HG03045 (cell line): ENCODE measurements around the gene CPA5.
"Not testable (repeated sequence)": the region's sequence is repeated elsewhere in the genome, so short reads cannot be mapped to it uniquely, and the experiment has no call there.

Experiments used
- ATAC-seq: cut with Tn5 transposase; IDR thresholded peaks from one replicate; pipeline ENCODE4 v1.9.1; 2021; ENCODE audit warnings: mild to moderate bottlenecking, moderate library complexity; ENCODE audit not compliant: unreplicated experiment

CPA5 gene, protein sequence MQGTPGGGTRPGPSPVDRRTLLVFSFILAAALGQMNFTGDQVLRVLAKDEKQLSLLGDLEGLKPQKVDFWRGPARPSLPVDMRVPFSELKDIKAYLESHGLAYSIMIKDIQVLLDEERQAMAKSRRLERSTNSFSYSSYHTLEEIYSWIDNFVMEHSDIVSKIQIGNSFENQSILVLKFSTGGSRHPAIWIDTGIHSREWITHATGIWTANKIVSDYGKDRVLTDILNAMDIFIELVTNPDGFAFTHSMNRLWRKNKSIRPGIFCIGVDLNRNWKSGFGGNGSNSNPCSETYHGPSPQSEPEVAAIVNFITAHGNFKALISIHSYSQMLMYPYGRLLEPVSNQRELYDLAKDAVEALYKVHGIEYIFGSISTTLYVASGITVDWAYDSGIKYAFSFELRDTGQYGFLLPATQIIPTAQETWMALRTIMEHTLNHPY

GRCh38 chr7:130344271-130344866 lies at the start of gene CPA5:
CPA5 (plus strand) TSS chr7:130344816; CDS start chr7:130346486, 1,670 bp downstream.
- ATAC-seq, result no peak

DNA sequence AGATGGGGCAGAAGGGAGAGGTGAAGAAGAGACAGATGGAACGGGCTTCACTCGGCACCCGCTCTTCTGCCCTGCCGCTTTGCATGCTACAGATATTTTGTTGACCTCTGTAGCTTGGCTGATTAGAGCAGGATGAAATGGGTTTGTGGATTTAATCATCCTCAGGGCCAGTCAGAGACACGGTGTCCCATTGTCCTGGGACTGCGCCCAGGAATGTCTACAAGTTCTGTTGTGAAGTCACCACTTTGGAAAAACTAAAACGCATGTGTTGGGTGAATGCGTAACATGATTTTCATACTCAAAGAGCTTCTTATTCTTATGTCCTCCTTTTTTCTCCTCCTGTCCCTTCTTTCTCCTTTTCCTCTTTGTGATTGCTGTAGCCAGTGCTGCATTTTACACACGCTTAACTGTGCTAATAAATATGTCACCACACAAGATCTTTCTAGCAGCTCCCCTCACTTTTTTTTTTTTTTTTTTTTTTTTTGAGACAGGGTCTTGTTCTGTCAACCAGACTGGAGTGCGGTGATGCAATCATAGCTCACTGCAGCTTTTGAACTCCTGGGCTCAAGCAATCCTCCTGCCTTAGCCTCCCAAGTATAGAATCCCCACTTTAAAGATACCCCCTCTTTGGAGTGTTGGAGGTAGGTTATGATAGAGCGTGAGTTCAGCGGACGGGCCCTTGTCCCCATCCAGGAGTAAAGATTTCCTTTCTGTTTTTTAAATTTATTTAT lies 48.2 kb upstream of the CPA5 start:
- no peak for ATAC-seq

- no peak for ATAC-seq
Observed at GRCh38 chr7:130297628-130298543, 46.7 kb upstream of the CPA5 start.

GRCh38 chr7:130298544-130299326 lies 45.9 kb upstream of the CPA5 start:
- ATAC-seq, result no peak

- no peak for ATAC-seq
Observed at GRCh38 chr7:130299866-130300265, 44.8 kb upstream of the CPA5 start.

- ATAC-seq, result no peak
Observed at GRCh38 chr7:130301501-130302020, 43.1 kb upstream of the CPA5 start.

DNA sequence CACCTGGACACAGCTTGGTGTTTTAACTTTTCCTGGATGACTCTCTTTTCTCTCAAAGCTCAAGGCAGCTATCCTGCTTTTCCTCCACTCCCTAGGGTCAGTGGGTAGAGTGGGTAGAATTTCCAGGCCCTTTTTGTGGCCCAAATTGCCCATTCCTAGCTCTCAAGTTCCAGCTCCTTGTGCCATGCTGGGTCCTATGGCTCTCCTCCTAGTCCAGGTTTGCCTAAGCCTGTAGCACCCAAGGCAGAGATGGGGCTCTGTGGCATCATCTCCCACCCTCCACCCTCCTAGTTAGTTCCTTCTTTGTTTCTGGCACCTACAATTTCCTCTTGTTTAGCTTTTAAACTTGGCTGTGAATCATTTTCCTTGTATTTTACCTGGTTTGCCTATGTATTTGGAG lies 42.0 kb upstream of the CPA5 start:
- ATAC-seq, result no peak

DNA sequence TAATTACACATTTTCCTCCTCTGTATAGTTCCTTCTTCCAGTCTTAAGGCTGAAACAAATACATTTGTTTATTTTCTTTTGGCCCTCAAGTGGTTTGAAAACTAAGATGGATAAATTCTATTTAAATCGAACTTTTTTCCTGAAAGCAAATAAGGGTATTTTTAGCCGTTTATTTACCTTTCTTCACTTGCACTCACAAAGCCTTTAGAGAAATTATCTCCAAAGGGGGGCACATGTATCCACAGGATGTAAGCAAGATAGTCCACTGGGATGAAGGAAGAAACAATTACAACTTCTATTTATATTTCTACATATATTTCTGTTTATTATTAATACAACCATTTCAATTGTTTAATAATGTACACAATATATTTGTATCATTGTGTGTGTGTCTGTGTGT lies 41.5 kb upstream of the CPA5 start:
- ATAC-seq, result no peak

- no peak for ATAC-seq
Observed at GRCh38 chr7:130303551-130303950, 41.1 kb upstream of the CPA5 start.

DNA sequence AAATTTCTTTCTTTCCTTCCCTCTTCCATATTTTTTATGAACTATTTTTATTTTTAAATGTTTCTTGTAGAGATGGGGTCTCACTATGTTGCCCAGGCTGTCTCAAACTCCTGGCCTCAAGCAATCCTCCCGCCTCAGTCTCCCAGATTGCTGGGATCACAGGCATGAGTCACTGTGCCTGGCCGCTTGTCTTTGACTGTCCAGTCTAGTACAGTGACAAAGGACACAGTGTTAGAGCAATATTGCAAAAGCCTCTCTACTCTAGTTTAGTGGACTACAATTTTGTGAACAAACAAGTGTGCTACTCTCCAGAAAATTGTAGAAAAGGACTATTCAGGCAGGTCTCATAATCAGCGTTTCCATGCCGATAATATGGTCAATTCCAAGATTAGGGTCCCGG lies 40.6 kb upstream of the CPA5 start:
- ATAC-seq, result no peak

GRCh38 chr7:130304878-130305277 lies 39.7 kb upstream of the CPA5 start:
- ATAC-seq, result no peak

GRCh38 chr7:130305433-130306042 lies 39.1 kb upstream of the CPA5 start:
- ATAC-seq, result no peak

- ATAC-seq, result no peak
Observed at GRCh38 chr7:130309986-130310385, 34.6 kb upstream of the CPA5 start.

- no peak for ATAC-seq
Observed at GRCh38 chr7:130314305-130314704, 30.3 kb upstream of the CPA5 start.

GRCh38 chr7:130319541-130319940 lies 25.1 kb upstream of the CPA5 start:
- no peak for ATAC-seq

DNA sequence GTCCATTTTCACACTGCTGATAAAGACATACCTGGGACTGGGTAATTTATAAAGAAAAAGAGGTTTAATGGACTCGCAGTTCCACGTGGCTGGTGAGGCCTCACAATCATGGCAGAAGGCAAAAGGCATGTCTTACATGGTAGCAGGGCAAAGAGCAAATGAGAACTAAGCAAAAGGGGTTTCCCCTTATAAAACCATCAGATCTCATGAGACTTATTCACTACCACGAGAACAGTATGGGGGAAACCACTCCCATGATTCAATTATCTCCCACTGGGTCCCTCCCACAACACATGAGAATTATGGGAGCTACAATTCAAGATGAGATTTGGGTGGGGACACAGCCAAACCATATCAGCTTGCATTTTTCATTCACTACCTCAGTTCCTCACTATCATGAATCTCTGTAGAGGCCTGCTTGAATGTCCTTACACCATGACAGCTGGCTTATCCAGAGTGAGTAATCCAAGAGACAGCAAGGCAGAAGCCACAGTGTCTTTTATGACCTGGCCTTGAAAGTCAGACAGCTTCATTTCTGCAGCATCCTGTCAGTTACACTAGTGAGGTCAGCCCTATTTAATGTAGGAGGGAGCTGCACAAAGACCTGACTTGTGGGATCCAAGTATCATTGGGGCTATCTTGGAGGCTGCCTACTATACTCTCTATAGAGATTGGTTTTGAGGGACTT lies 22.9 kb upstream of the CPA5 start:
- not testable (repeated sequence) for ATAC-seq

DNA sequence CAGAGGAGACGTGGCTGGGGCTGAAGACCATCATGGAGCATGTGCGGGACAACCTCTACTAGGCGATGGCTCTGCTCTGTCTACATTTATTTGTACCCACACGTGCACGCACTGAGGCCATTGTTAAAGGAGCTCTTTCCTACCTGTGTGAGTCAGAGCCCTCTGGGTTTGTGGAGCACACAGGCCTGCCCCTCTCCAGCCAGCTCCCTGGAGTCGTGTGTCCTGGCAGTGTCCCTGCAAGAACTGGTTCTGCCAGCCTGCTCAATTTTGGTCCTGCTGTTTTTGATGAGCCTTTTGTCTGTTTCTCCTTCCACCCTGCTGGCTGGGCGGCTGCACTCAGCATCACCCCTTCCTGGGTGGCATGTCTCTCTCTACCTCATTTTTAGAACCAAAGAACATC lies 22.0 kb upstream of the CPA5 start:
- ATAC-seq, result no peak

GRCh38 chr7:130324306-130324943 lies 20.2 kb upstream of the CPA5 start:
- ATAC-seq, result no peak
